HEK293 (cell line): ENCODE results near the gene SRY.

Experiments used
- CTCF ChIA-PET: fragments of 350-600 bp; formaldehyde crosslinking; extraction: SDS; loops from one replicate; lab custom pipeline; 2021; ENCODE audit warnings: antibody characterized with exemption; lab: Yijun Ruan, JAX
- POLR2A ChIA-PET: fragments of 300-600 bp; formaldehyde crosslinking; extraction: SDS; loops from one replicate; lab custom pipeline; 2020; ENCODE audit warnings: antibody characterized with exemption, inconsistent platforms; lab: Yijun Ruan, JAX
- H3K27ac ChIP-seq: fragments of 200-500 bp; sonication (Bioruptor generic); 2 replicates; pipeline ENCODE4 v1.5.1; 2014; ENCODE audit warnings: low read depth, low read length, control low read depth, inconsistent platforms; ENCODE audit errors: extremely low read depth
- H3K36me3 ChIP-seq, 2 experiments: fragments of 200-500 bp in 1 of 2; sonication (Bioruptor generic) in 1 of 2; 1 replicate in 1 of 2; 2 replicates in 1 of 2; pipeline ENCODE4 v1.5.1; 2014 to 2017; ENCODE audit warnings: inconsistent platforms in 2 of 2, low read length in 2 of 2; ENCODE audit not compliant: control insufficient read depth in 2 of 2, insufficient read depth in 1 of 2
- H3K4me1 ChIP-seq: fragments of 200-500 bp; sonication (Bioruptor generic); 2 replicates; pipeline ENCODE4 v1.5.1; 2014; ENCODE audit warnings: mild to moderate bottlenecking, low read length, inconsistent platforms; ENCODE audit not compliant: control insufficient read depth, insufficient read depth
- H3K4me3 ChIP-seq: 2 replicates; pipeline ENCODE4 v1.5.1; 2011; ENCODE audit warnings: low read depth, mild to moderate bottlenecking, control low read depth, low read length, moderate library complexity
- H3K9me3 ChIP-seq: fragments of 200-500 bp; sonication (Bioruptor generic); 2 replicates; pipeline ENCODE4 v1.5.1; 2014; ENCODE audit warnings: low read depth, low read length, inconsistent platforms; ENCODE audit not compliant: control insufficient read depth, insufficient read depth
- BCL11A ChIP-seq: fragments of 450-650 bp; formaldehyde crosslinking; IDR thresholded peaks from 2 replicates; pipeline ENCODE4 v1.5.1; 2016; ENCODE audit warnings: low read depth, missing biosample characterization, missing genetic modification characterization
- GLIS1 ChIP-seq: fragments of 450-650 bp; formaldehyde crosslinking; IDR thresholded peaks from 2 replicates; pipeline ENCODE4 v1.5.1; 2016; ENCODE audit warnings: missing biosample characterization, missing genetic modification characterization
- HOXA7 ChIP-seq: sonication (generic); formaldehyde crosslinking; IDR thresholded peaks from 2 replicates; pipeline ENCODE4 v1.8.1; 2022; ENCODE audit warnings: missing genetic modification reagents, borderline replicate concordance
- IKZF3 ChIP-seq: fragments of 450-650 bp; IDR thresholded peaks from 2 replicates; pipeline ENCODE4 v1.5.0; 2018; ENCODE audit warnings: missing biosample characterization, mild to moderate bottlenecking, missing genetic modification characterization, moderate library complexity
- KLF7 ChIP-seq: fragments of 450-650 bp; formaldehyde crosslinking; IDR thresholded peaks from 2 replicates; pipeline ENCODE4 v1.5.1; 2016; ENCODE audit warnings: missing biosample characterization, missing genetic modification characterization, borderline replicate concordance
- KLF8 ChIP-seq: fragments of 450-650 bp; formaldehyde crosslinking; IDR thresholded peaks from 2 replicates; pipeline ENCODE4 v1.5.1; 2016; ENCODE audit warnings: missing biosample characterization, missing genetic modification characterization
- ZBTB20 ChIP-seq: fragments of 450-650 bp; formaldehyde crosslinking; IDR thresholded peaks from 2 replicates; pipeline ENCODE4 v1.5.1; 2016; ENCODE audit warnings: missing biosample characterization, missing genetic modification characterization
- ZFHX2 ChIP-seq: fragments of 450-650 bp; formaldehyde crosslinking; conservative IDR thresholded peaks from 2 replicates; pipeline ENCODE4 v1.5.1; 2016; ENCODE audit warnings: missing biosample characterization, missing genetic modification characterization
- ZNF112 ChIP-seq: fragments of 450-650 bp; formaldehyde crosslinking; IDR thresholded peaks from 2 replicates; pipeline ENCODE4 v1.5.0; 2017; ENCODE audit warnings: missing biosample characterization, missing genetic modification characterization
- ZNF140 ChIP-seq: fragments of 450-650 bp; formaldehyde crosslinking; IDR thresholded peaks from 2 replicates; pipeline ENCODE4 v1.5.1; 2016; ENCODE audit warnings: missing biosample characterization, missing genetic modification characterization
- ZNF146 ChIP-seq: fragments of 450-650 bp; formaldehyde crosslinking; IDR thresholded peaks from 2 replicates; pipeline ENCODE4 v1.5.1; 2016; ENCODE audit warnings: missing biosample characterization, missing genetic modification characterization
- ZNF202 ChIP-seq: fragments of 450-650 bp; formaldehyde crosslinking; IDR thresholded peaks from 2 replicates; pipeline ENCODE4 v1.5.1; 2016; ENCODE audit warnings: missing biosample characterization, missing genetic modification characterization, borderline replicate concordance
- ZNF560 ChIP-seq: fragments of 450-650 bp; formaldehyde crosslinking; IDR thresholded peaks from 2 replicates; pipeline ENCODE4 v1.5.1; 2017; ENCODE audit warnings: missing biosample characterization, missing genetic modification characterization, borderline replicate concordance
- ZNF707 ChIP-seq: fragments of 450-650 bp; formaldehyde crosslinking; IDR thresholded peaks from 2 replicates; pipeline ENCODE4 v1.5.1; 2016; ENCODE audit warnings: missing biosample characterization, missing genetic modification characterization
- ZNF785 ChIP-seq: fragments of 450-650 bp; formaldehyde crosslinking; IDR thresholded peaks from 2 replicates; pipeline ENCODE4 v1.5.1; 2016; ENCODE audit warnings: missing biosample characterization, missing genetic modification characterization
- ZSCAN30 ChIP-seq: fragments of 450-650 bp; IDR thresholded peaks from 2 replicates; pipeline ENCODE4 v1.5.1; 2018; ENCODE audit warnings: missing biosample characterization, mild to moderate bottlenecking, missing genetic modification characterization, moderate library complexity
- TF ChIP-seq, protein P1 (sequence below): fragments of 450-650 bp; formaldehyde crosslinking; IDR thresholded peaks from 2 replicates; pipeline ENCODE4; 2016; ENCODE audit warnings: missing biosample characterization, missing genetic modification characterization
- TF ChIP-seq, protein P2 (sequence below): fragments of 450-650 bp; formaldehyde crosslinking; IDR thresholded peaks from 2 replicates; pipeline ENCODE4 v1.5.1; 2016; ENCODE audit warnings: missing biosample characterization, missing genetic modification characterization
- TF ChIP-seq, protein P3 (sequence below): fragments of 450-650 bp; formaldehyde crosslinking; optimal IDR thresholded peaks from 2 replicates; pipeline ENCODE3; 2016; ENCODE audit warnings: missing biosample characterization, mild to moderate bottlenecking, missing genetic modification characterization

Gene SRY

GRCh38 chrY:2787600-2787999, at the start of gene SRY:
Gene SRY (minus strand): TSS chrY:2787682. CDS start chrY:2787603, 79 bp downstream.
- ChIA-PET CTCF (no interaction called here), POLR2A (no interaction called here)
- no peaks in the 10 kb centered on the region for H3K9me3 ChIP-seq
- H3K36me3 ChIP-seq = no peaks in the 10 kb centered on the region
- no peaks in the 10 kb centered on the region for H3K4me1 ChIP-seq
- TF ChIP-seq KLF8 (tag by site-specific recombination) (no peak), ZNF140 (tag by site-specific recombination) (no peak), GLIS1 (tag by site-specific recombination) (no peak), ZSCAN30 (no peak), ZNF202 (no peak), ZFHX2 (tag by site-specific recombination) (no peak), HOXA7 (CRISPR knock-in tag) (no peak), IKZF3 (no peak), ZNF785 (tag by site-specific recombination) (no peak), ZNF707 (no peak), ZNF112 (tag by site-specific recombination) (no peak)
- TF ChIP-seq, protein P1, sequence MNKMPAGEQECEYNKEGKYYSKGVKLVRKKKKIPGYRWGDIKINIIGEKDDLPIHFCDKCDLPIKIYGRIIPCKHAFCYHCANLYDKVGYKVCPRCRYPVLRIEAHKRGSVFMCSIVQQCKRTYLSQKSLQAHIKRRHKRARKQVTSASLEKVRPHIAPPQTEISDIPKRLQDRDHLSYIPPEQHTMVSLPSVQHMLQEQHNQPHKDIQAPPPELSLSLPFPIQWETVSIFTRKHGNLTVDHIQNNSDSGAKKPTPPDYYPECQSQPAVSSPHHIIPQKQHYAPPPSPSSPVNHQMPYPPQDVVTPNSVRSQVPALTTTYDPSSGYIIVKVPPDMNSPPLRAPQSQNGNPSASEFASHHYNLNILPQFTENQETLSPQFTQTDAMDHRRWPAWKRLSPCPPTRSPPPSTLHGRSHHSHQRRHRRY (tag by site-specific recombination) = no peak
- no peak within 1 kb of the TSS for H3K27ac ChIP-seq
- no peak within 1 kb of the TSS for H3K4me3 ChIP-seq

- Histone ChIP-seq H3K4me1 (no peaks in the 10 kb centered on the region), H3K27ac (no peak overlapping the region), H3K9me3 (no peaks in the 10 kb centered on the region), H3K4me3 (no peak overlapping the region), H3K36me3 (no peaks in the 10 kb centered on the region)
- CTCF ChIA-PET = no interaction called here
- no peak for TF ChIP-seq ZNF146 (tag by site-specific recombination)
- POLR2A ChIA-PET = no interaction called here
These were observed 49.6 kb upstream of the SRY start for GRCh38 chrY:2837078-2837477.

DNA sequence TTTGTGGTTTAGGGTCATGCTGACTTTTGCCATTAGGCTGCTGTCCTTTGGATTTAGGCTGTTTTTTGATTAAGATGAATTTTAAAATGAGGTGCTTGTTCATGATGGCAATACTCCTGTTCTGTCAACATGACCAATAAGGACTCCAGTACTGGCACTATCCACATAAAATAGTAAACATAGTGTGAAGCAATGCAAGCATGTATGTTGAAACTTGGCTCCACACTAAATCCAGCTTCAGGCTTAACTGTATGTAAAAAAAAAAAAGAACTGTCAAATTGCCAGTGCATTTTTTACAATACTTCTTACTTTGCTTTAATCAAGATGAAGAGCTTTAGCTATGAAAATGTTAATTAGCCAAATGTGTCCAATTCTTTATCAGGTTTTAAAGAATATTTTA, 47.7 kb upstream of the SRY start:
- ChIA-PET CTCF (no interaction called here), POLR2A (no interaction called here)
- no peaks in the 10 kb centered on the region for H3K36me3 ChIP-seq
- no peaks in the 10 kb centered on the region for H3K9me3 ChIP-seq
- H3K4me3 ChIP-seq = no peak overlapping the region
- no peak for TF ChIP-seq ZNF560
- TF ChIP-seq, protein P2, sequence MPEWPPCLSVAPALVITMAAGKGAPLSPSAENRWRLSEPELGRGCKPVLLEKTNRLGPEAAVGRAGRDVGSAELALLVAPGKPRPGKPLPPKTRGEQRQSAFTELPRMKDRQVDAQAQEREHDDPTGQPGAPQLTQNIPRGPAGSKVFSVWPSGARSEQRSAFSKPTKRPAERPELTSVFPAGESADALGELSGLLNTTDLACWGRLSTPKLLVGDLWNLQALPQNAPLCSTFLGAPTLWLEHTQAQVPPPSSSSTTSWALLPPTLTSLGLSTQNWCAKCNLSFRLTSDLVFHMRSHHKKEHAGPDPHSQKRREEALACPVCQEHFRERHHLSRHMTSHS (tag by site-specific recombination) = no peak
- no peak for TF ChIP-seq ZBTB20 (tag by site-specific recombination)
- TF ChIP-seq, protein P3, sequence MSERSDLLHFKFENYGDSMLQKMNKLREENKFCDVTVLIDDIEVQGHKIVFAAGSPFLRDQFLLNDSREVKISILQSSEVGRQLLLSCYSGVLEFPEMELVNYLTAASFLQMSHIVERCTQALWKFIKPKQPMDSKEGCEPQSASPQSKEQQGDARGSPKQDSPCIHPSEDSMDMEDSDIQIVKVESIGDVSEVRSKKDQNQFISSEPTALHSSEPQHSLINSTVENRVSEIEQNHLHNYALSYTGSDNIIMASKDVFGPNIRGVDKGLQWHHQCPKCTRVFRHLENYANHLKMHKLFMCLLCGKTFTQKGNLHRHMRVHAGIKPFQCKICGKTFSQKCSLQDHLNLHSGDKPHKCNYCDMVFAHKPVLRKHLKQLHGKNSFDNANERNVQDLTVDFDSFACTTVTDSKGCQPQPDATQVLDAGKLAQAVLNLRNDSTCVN (tag by site-specific recombination) = no peak
- no peak for TF ChIP-seq KLF7
- TF ChIP-seq ZNF146 (tag by site-specific recombination) = no peak
- no peak for TF ChIP-seq BCL11A (tag by site-specific recombination)
- TF ChIP-seq ZNF140 (tag by site-specific recombination) = no peak
- no peaks in the 10 kb centered on the region for H3K4me1 ChIP-seq
- H3K27ac ChIP-seq = no peak overlapping the region
